Limb (tissue), 2 donors: ENCODE data around the gene SLC6A18.

Experiments used
- DNase-seq, 2 donors: peaks; one replicate each; pipeline ENCODE4 v3.0.0-alpha.2; 2016; ENCODE audit errors: extremely low spot score in 2 of 2

Gene SLC6A18

DNA sequence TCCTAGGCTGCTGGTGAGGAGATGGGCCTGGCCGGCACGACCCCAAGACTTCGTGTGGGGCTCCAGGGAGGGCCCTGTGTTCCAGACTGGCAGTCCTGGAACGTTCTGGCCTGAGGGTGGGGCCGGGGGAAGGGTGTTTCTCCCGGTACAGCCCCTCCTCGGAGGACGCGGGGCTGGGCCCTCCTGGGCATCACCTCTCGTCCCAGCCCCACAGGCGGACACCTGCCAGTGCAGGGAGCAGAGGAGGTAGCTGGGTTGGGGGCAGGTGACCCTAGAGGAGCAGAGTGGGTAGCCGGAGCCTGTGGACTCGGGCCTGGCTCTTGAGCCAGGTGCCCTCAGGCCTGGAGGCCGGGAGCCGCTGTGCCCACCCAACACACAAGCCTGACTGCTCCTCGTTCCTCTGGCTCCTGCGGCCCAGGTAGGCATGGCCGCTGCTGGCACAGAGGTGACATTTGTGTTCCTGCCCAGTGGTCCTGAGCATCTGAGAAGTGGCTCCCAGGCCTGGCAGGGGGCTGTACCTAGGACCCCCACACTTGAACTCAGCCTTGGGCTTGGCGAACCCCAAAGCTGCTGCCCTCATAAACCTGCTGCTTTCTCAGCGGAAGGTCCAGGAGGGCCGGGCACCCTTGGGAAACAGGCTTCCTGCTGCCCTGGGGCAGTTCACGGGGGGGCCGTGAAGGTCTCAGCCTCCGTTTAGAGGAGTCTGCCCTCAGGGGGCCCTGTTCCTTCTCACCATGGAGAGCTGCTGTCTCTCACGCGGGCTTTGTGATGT is 23.0 kb upstream of the SLC6A18 start:
- no peak for DNase-seq

DNA sequence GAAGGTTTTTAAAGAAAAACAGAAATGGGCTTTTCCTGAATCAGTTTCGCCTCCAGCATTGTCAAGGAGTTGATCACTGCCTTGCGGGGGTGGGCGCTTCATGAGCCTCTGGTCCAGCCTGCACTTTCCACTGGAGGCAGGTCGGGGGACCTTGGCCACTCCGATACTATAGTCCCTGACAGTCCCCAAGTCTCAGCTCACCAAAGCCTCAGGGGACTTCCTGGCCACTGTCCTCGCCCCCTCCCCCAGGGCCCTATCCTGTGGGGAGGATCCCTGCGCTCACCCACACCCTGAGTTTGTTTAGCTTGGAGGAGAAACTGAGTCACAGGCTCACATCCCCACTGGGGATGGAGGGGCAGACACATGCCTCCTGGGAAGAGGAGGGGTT is 22.4 kb upstream of the SLC6A18 start:
- no peak for DNase-seq

DNA sequence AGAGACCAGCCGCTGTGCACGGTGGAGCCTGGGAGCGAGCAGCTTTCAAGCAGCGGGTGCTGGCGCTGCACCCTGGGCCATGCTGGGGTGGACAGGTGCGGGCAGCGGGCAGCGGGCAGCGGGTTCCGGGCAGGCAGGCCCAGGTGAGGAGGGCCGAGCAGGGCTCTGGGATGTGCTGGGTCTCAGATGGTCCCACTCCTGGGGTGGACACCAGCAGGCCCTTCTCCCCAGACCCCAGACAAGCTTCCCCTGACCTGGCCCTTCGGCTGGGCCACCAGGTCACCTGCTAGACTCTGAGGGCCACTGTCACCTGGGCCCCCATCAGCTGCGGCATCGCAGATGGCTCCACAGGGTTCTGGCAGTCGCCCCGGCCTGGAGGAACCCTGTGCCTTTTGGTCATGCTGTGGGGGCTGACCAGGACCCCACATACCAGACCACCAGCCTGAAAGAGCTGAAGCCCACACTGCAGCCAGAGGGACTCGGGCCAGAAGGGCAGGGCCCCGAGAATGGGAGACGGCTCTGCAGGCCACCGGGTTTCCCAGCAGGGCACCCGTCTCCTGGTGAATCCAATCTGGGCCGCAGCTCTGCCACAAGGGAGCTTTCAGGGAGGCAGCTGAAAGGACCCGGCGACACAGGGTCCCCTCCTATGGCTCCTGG is 21.7 kb upstream of the SLC6A18 start:
- DNase-seq, result no peak

DNA sequence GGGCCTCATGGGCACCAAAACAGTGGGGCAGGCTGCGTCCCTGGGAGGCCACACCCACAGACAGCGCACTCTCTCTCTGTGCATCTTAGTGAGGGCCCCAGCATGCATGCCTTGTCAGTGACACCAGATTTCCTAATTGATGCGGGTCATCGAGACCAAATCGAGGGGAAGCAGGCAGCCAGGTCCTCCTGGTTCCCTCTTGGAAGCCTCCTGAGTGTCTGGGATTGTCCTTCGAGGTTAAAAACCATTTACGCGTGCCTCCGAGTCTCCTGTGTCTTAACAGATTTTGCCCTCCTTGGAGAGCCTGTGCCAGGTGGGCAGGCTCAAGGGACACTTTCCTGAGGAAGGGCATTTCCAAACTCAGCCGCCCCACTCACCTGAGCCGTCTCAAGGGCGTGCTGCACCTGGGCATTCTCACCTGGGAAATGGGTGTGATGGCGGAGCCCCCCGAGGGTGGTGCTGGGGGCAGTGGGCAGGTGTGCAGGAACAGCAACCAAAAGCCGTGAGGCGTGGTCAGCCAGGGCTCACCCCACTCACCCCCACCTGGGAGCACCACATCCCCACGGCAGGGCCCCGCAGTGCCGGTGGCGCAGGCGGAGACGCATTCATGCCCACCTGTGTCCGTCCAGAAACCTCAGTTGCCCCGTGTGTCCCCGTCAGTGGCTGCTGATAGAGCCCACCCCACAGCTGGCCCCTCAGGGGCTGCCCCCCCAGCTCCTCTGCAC is 21.1 kb upstream of the SLC6A18 start:
- no peak for DNase-seq

DNA sequence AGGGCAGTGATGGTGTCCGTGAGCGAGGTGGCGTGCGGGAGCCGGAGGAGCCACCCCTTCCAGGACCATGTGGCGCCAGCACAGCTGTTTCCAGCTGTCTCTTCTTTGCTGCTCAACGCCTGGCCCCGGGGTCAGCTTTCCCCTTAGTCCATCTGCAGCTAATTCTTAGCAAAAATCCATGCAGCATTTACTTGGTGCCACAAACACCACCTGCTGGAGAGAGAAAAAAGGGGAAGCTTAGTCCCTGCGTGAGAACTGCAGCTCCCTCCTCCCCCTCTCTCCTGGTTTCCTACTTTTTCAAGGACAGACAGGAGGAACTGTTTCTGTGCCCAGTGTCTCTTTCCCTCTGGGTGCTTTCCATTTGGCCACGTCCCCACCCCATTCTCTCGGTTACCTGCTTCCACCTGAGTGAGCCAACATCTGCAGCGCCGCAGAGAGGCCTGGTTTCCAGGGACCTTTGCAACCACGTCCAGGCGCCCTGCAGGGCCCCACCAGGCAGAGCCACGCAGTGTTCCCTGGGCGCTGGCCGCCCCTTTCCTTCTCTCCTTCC is 20.4 kb upstream of the SLC6A18 start:
- peak; percentile 51 to 54 for DNase-seq

DNA sequence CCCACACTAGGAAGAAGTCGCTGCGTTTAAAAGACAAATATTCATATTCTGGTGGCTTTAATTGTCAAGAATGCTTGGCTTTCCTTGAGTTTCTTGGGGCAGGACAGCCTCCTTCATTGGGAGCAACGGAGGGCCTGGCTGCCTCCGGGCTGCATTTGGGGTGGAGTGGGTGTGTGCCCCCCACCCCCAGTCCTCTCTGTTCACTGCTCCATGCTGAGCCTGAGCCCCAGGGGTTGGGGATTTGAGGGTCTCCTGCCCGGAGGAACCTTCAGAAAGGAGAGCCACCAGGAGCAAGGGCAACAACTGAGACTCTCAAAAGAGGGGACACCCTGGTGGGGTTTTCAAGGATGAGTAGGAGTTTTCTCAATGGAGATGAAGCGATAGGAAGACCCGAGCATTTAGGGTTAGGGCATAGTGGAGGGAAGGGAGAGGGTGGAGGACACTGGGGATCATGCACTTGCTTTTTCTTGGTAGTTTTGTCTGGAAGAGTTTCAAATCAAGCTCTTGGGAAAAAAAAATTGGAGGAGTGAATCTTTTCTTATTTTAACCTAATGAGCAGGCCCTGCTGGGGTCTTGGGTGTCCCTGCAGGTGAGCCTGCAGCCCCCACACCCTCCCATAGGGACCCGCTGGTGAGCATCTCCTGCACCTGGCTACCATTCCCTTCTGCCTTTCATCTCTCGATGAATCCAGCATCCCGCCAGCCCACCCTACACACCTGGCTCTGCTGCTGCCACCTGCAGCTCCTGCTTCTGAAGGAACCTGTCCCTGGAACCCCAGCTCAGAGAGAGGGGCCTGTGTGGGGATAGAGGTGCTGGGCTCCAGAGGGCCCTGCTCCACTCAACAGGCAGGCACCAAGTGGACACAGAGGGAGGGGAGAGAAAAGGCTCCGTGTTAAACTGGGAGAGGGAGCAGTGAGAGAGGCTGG is 19.7 kb upstream of the SLC6A18 start:
- no peak for DNase-seq

DNA sequence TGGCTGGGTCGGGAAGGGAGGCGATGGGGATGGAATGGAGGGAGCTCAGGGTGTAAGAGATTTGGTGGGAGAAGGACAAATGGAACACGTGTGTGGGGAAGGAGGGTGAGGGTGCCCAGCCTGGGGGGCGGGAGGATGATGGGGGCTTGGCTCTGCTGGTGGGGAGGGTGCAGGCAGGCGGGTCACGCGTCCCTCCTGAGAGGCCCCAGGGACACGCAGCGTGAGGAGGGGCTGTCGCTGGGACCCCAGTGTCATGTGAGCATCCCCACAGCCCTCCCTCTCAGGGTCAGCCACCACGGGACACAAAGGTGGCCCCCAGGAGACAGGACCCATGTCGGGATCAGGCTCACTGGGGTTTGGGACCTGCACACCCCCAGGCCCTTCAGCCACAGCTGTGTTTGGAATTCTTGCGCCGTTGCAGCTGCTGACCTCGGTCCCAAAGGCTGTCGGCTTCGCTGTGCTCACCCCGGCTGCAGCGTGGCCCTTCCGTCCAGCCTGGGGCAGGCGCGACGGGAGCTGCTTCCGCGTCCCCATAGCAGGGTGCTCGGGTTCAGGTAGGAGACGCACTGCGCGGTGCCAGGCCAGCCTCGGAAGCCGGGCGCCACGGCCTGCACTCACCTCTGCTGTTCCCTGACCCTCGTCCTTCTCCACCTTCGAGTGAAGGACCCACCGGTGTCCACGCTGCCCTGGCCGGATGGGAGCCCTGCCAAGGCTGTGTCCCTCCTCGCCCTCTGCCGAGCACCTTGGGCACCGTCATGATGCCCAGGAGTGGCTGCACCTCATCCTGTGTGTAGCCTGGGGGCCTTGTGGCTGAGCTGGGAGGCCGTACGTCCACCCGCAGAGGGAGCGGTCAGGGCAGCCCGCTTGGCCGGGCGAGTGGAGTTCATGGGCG is 18.4 kb upstream of the SLC6A18 start:
- DNase-seq, result no peak

DNA sequence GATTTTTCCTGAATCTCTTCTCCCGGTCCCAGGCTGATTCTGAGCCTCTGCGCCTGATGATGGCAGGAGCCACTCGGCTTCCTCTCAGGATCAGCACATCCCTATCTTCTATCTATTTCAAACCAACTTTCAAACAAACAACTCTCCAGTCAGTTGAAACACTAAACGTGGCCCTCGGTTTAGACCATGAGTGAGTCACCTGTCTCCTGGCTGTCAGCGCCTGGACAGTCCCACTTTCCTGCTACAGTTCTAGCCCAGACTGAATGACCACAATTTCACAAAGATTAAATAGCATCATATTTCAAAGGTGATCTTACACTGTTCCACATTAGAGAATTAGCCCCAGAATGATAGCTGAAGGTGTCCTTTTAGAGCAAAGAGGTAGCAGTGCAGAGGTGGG is 17.6 kb upstream of the SLC6A18 start:
- no peak for DNase-seq

DNA sequence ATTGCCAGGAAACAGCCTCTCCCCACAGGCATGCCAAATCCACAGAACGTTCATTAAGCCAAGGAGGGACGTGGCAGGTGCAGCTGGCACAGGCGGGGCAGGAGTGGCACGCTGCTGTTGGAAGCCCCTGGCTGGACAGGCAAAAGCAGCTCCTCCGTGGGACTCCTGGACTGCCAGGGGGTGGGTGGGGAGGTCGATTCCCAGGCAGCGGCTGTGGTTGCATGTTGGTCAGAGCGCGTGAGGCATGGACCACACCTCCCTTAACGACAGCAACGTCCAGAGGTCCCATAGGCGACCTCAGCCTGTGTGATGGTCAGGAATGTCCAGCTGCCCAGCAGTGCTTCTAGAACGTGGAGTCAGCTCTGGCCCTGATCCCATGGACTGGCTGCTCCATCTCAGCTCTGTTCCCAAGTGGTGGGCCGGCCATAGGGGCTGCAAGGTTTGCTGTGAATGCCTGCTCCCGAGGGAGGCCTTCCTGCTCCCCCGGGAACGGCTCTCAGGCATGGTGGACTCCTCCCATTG is 16.9 kb upstream of the SLC6A18 start:
- DNase-seq, result no peak

DNA sequence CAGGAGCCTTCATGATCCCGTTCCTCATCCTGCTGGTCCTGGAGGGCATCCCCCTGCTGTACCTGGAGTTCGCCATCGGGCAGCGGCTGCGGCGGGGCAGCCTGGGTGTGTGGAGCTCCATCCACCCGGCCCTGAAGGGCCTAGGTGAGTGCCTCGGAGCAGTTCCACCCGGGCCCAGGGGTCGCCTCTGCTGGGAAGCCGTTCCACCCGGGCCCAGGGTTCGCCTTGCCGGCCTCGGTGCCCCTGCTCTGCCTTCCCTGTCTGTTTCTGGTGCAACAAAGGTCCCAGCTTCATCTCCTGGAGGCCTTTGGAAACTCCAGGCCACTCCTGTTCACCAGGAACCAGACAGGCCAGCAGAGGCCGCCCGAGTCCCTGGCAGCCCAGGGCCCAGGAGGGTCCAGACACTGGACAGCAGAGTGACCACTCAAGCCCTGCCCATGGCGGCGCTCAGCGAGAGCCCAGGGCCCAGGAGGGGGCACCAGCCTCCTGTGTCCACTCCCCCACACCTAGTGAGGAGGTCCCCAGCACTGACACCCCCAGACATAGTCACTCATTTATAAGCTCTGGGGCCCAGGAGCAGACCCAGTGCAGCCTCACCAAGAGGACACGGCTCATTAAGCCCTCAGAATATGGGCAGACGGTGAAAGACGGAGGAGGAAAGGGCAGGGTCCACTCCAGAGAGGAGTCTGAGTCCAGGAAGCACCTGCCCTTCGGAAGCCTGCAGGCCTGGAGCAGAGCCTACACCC is 16.3 kb upstream of the SLC6A18 start:
- DNase-seq, result no peak

DNA sequence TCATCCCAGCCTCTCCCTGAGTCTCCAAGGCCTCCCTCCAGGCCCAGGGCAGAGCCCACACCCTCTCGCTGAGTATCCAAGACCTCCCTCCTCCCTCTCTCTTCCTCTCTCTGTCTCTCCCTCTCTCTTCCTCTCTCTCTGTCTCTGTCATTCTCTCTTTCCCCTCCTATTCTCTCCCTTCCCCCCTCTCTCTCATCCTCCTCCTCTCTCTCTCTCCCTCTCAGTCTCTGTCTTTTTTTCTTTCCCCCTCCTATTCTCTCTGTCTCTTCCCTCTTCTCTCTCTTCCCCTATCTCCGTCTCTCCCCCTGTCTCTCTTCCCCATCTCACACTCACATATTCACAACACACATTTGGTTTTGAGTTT is 15.7 kb upstream of the SLC6A18 start:
- DNase-seq, result no peak

DNA sequence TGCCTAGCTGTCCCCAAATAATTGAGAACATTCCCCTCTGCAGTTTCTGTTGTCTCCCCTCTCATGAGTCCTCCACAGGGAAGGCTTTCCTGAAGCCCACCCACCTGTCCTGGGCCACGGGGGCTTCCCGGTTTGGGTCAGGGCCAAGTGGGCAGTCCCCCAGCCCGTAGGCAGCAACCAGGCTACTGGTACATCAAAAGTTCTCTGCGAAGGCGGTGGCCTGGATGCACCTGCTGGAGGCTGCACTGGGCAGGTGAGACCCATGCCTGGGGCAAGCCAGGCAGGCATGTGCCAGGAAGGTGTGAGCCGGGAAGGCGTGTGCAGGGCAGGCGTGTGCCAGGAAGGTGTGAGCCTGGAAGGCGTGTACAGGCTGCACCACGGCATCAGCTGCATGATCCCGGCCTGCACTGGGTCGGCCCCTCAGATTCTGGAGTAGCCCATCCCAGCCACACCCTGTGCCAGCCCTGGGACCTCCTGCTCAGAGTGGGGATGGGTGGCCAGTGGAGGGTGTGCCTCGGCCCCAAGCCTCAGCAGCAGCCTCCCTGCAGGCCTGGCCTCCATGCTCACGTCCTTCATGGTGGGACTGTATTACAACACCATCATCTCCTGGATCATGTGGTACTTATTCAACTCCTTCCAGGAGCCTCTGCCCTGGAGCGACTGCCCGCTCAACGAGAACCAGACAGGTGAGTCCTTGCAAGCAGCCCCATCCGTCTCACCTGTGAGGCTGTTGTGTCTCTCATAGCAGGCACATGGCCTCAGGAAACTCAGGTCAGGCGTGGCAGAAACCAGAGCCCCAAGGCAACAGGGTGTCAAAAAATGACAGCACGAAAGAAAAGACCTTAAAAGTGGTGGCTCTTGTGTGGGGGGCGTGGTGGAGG is 15.0 kb upstream of the SLC6A18 start:
- DNase-seq, result no peak

DNA sequence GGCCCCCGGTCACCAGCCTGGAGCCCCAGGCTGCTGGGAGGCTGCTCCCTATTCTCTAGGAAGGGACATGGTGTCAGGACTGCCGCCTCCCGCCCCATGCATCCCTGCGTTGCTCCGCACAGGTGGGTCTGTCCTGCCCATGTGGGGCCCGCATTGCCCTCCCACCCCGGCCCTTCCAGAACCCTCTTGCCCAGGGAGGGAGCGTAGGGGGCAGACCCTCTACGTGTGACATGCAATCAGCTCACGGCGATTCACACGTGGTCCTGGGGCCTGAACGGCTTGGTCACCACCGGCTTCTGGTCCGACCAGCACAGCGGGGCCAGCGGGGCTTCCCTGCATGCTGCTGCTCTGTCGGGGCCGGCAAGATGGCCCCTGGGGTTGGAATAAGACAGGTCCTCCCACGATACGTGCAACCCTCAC is 14.3 kb upstream of the SLC6A18 start:
- DNase-seq, result no peak

DNA sequence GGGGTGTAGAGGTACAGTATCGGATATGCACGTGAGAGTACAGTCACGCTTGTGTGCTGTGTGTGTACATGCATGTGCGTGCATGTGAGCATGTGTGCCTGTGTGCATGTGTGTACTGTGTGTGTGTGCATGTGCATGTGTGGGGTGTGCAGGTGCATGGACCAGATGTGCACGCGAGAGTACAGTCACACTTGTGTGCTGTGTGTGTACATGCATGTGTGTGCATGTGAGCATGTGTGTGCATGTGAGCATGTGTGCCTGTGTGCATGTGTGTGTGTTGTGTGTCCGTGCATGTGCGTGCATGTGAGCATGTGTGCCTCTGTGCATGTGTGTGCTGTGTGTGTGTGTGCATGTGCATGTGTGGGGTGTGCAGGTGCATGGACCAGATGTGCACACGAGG is 13.5 kb upstream of the SLC6A18 start:
- no peak for DNase-seq

DNA sequence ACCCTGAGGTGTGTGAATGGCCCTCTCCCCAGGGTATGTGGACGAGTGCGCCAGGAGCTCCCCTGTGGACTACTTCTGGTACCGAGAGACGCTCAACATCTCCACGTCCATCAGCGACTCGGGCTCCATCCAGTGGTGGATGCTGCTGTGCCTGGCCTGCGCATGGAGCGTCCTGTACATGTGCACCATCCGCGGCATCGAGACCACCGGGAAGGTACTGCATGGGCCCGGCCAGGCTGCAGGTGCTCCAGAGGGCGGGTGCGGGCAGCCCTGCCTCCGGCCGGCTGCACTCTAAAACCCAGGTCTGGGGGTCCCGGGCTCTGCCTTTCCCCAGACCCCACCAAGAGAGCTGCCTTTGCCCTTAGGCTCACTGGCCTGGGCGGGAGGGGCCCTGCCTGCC is 12.9 kb upstream of the SLC6A18 start:
- no peak for DNase-seq

DNA sequence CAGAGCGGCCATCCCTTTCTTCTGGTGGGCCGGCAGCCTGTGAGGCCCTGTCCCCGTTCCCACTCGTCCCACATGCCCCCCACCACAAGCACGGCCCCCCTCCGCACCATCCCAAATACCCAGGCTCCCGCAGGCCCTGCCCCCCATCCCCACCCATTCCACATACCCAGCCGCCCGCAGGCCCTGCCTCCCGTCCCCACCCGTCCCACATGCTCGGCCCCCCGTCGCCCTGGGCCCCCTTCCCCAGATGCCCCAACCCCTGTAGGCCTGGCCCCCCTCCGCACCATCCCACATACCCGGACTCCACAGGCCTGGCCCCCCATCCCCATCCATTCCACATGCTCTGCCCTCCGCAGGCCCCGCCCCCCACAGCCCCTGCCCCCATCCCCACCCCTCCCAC is 12.3 kb upstream of the SLC6A18 start:
- no peak for DNase-seq

DNA sequence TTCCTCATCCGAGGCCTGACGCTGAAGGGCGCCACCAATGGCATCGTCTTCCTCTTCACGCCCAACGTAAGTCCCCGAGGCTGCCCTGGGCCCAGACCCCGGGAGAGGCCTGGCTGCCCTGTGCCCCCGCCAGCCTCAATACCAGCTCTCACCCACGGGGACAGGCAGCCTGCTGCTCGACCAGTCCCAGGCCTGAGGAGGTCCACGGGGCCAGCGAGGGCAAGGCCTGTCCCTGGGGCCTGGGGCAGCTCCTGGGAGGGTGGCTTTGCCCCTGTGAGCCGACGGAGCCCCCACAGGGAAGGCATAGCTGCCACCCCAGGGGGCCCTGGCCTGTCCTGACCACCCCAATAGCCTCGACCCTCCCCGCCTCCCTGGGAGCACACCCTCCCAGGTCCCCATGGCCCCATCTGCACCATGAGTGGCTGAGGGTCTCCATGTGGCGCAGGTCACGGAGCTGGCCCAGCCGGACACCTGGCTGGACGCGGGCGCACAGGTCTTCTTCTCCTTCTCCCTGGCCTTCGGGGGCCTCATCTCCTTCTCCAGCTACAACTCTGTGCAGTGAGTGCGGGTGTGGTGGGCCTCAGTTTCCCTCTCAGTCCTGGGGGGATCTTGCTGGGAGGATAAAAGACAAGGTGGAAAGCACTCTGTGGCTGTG is 11.5 kb upstream of the SLC6A18 start:
- DNase-seq, result no peak
